Neutrophil (primary cell): Measurements from ENCODE around the gene SYTL2.

Experiments
- H3K27ac ChIP-seq: fragments of 200-600 bp; sonication (generic); 2 replicates; pipeline ENCODE4 v1.5.1; 2016; ENCODE audit warnings: mild to moderate bottlenecking, moderate library complexity
- H3K27me3 ChIP-seq: fragments of 200-600 bp; sonication (generic); 2 replicates; pipeline ENCODE4 v1.6.0; 2016; ENCODE audit warnings: mild to moderate bottlenecking
- H3K36me3 ChIP-seq: fragments of 200-600 bp; sonication (generic); 2 replicates; pipeline ENCODE4 v1.5.1; 2017
- H3K4me1 ChIP-seq, 2 experiments: fragments of 200-600 bp in 1 of 2; sonication (generic) in 1 of 2; 1 replicate in 1 of 2; 2 replicates in 1 of 2; pipeline versions ENCODE4 v1.5.1 to v1.6.1; 2013 to 2016; ENCODE audit warnings: low read depth in 1 of 2, low read length in 1 of 2, mild to moderate bottlenecking in 1 of 2, moderate library complexity in 1 of 2; ENCODE audit not compliant: control insufficient read depth in 1 of 2, insufficient read depth in 1 of 2
- H3K4me3 ChIP-seq, 2 experiments: fragments of 200-600 bp in 1 of 2; sonication (generic) in 1 of 2; 1 replicate in 1 of 2; 2 replicates in 1 of 2; pipeline ENCODE4 v1.5.1; 2013 to 2016; ENCODE audit warnings: low read depth in 1 of 2, low read length in 1 of 2, mild to moderate bottlenecking in 1 of 2, moderate library complexity in 1 of 2
- H3K9me3 ChIP-seq: fragments of 200-600 bp; sonication (generic); 2 replicates; pipeline ENCODE4 v1.5.1; 2016
- CTCF ChIP-seq: fragments of 200-600 bp; sonication (generic); IDR thresholded peaks from 2 replicates; pipeline ENCODE4 v1.5.1; 2016; ENCODE audit warnings: antibody characterized with exemption

The SYTL2 gene

GRCh38 chr11:85732965-85733364 is 78.0 kb downstream of the SYTL2 start:
- Histone ChIP-seq H3K36me3 (no peaks in the 10 kb centered on the region), H3K27ac (no peak overlapping the region), H3K9me3 (no peaks in the 10 kb centered on the region), H3K4me3 (no peak overlapping the region), H3K4me1 (no peaks in the 10 kb centered on the region), H3K27me3 (no peaks in the 10 kb centered on the region)
- TF ChIP-seq CTCF, result no peak

DNA sequence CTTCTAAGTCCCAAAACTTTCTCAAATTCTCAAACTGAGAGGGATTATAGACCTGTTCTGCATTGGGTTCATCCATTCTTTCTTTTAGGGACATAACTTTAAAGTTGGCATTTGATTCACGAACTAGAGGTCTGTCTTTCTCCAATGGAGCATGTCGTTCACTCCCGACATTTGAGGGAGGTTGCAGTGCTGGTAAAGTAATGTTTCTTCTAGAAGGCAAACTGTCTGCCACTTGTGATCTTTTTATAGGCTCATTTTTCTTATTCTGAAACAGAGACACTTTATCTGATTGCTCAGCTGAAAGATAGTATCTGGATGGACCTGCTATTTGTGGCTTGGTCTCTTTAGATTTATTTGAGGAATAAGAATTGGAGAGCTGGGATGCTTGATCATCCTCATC is 84.6 kb downstream of the SYTL2 start:
- H3K4me3 ChIP-seq, result no peak overlapping the region
- no peaks in the 10 kb centered on the region for H3K36me3 ChIP-seq
- no peak for TF ChIP-seq CTCF
- H3K9me3 ChIP-seq, result no peaks in the 10 kb centered on the region
- no peak overlapping the region for H3K27ac ChIP-seq
- peaks cover 0 to 5% of the 10 kb centered on the region in 2 experiments for H3K4me1 ChIP-seq
- H3K27me3 ChIP-seq, result no peaks in the 10 kb centered on the region

- H3K36me3 ChIP-seq, result no peaks in the 10 kb centered on the region
- no peak for TF ChIP-seq CTCF
- H3K4me1 ChIP-seq, result peaks cover 0 to 5% of the 10 kb centered on the region in 2 experiments
- no peaks in the 10 kb centered on the region for H3K27me3 ChIP-seq
- H3K4me3 ChIP-seq, result no peak overlapping the region
- no peaks in the 10 kb centered on the region for H3K9me3 ChIP-seq
- no peak overlapping the region for H3K27ac ChIP-seq
Measured at GRCh38 chr11:85725510-85726258, 85.3 kb downstream of the SYTL2 start.

DNA sequence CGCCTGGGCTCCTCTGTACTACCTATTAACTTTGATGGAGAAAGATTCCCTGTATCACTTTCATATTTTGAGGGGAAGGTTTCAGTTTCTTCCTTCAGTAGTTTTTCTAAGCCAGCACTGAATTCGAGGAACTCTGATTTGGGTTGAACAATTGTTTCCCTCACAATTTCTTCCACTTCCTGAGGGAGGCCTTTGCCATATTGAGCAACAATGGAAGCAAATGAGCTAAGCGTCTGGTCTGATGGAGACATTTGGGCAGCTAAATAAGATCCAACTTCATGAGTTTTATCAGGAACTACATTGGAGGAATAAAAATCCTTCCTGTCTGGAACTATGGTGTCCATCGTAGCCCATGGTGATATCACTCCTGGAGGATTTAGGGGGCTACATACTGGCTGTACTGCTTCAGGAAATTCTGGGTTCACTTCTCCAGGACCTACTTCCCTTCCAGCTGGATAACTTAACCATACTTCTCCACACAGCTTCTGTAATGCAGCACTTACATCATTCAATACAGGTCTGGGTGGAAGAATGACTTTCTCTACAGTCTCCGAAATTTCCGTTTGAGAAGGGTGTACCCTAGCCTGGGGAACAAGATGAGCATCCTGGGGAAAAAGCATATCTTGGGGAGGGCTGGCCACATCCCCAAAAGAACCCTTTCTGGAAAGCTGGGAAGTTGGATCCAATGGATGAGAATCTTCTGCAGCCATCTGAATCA is 86.0 kb downstream of the SYTL2 start:
- Histone ChIP-seq H3K27ac (no peak overlapping the region), H3K4me3 (no peak overlapping the region), H3K9me3 (no peaks in the 10 kb centered on the region), H3K4me1 (peaks cover 0 to 5% of the 10 kb centered on the region in 2 experiments), H3K27me3 (no peaks in the 10 kb centered on the region), H3K36me3 (no peaks in the 10 kb centered on the region)
- no peak for TF ChIP-seq CTCF

GRCh38 chr11:85723088-85723487 is 87.9 kb downstream of the SYTL2 start:
- Histone ChIP-seq H3K4me3 (no peak overlapping the region), H3K36me3 (no peaks in the 10 kb centered on the region), H3K4me1 (peaks cover 0 to 5% of the 10 kb centered on the region in 2 experiments), H3K27me3 (no peaks in the 10 kb centered on the region), H3K27ac (no peak overlapping the region), H3K9me3 (no peaks in the 10 kb centered on the region)
- no peak for TF ChIP-seq CTCF
